OCI-LY3 (cell line): ENCODE measurements around the gene SLC12A8.

Experiments used
- H2AFZ ChIP-seq: fragments of 200-600, 300-600 bp; shearing (Covaris generic); 2 replicates; pipeline ENCODE4 v1.6.0; 2014; ENCODE audit warnings: antibody characterized with exemption, low read depth, low read length
- H3K27ac ChIP-seq: fragments of 200-600, 300-600 bp; sonication (generic); 2 replicates; pipeline ENCODE4 v1.5.1; 2014; ENCODE audit warnings: mild to moderate bottlenecking, low read length, moderate library complexity, mixed read lengths
- H3K27me3 ChIP-seq: fragments of 200-600, 300-600 bp; sonication (generic); 2 replicates; pipeline ENCODE4 v1.6.1; 2014; ENCODE audit warnings: low read depth, low read length, mixed read lengths
- H3K36me3 ChIP-seq: fragments of 200-600, 300-600 bp; sonication (generic); replicated peaks from 2 replicates; pipeline ENCODE3; 2014; ENCODE audit warnings: low read depth, low read length, mixed read lengths
- H3K4me1 ChIP-seq: fragments of 300-600, 200-600 bp; sonication (generic); 2 replicates; pipeline ENCODE4 v1.6.1; 2014; ENCODE audit warnings: low read length, mixed read lengths
- H3K4me2 ChIP-seq: fragments of 200-600, 300-600 bp; sonication (generic); 2 replicates; pipeline ENCODE4 v1.6.1; 2014; ENCODE audit warnings: low read length, mixed read lengths
- H3K4me3 ChIP-seq: fragments of 300-600, 200-600 bp; sonication (generic); 2 replicates; pipeline ENCODE4 v1.5.1; 2014; ENCODE audit warnings: antibody characterized with exemption, mild to moderate bottlenecking, low read length, moderate library complexity
- H3K79me2 ChIP-seq: fragments of 300-600, 200-600 bp; shearing (Covaris generic); 2 replicates; pipeline ENCODE4 v1.6.1; 2014; ENCODE audit warnings: mild to moderate bottlenecking, low read length, mixed read lengths
- H3K9ac ChIP-seq: fragments of 300-600, 200-600 bp; shearing (Covaris generic); 2 replicates; pipeline ENCODE4 v1.6.0; 2014; ENCODE audit warnings: mild to moderate bottlenecking, low read length, moderate library complexity
- H3K9me3 ChIP-seq: fragments of 200-600, 300-600 bp; shearing (Covaris generic); 2 replicates; pipeline ENCODE4 v1.6.1; 2014; ENCODE audit warnings: low read length, mixed read lengths; ENCODE audit not compliant: insufficient read depth
- H4K20me1 ChIP-seq: fragments of 200-600, 300-600 bp; sonication (generic); 2 replicates; pipeline ENCODE4 v1.6.1; 2016; ENCODE audit warnings: low read length, mixed read lengths; ENCODE audit not compliant: insufficient read depth
- CTCF ChIP-seq: fragments of 200-600, 300-600 bp; sonication (generic); IDR thresholded peaks from 2 replicates; pipeline ENCODE4 v1.5.1; 2014; ENCODE audit warnings: antibody characterized with exemption, low read length, low read depth
- EZH2phosphoT487 ChIP-seq: fragments of 200-600 bp; shearing (Covaris generic); IDR thresholded peaks from 2 replicates; pipeline ENCODE4 v1.6.1; 2018; ENCODE audit warnings: antibody characterized with exemption, mixed run types, low read depth

Gene SLC12A8

GRCh38 chr3:125148836-125149235 is 63.7 kb downstream of the SLC12A8 start:
- Histone ChIP-seq H3K4me3 (no peak overlapping the region), H3K4me2 (peak overlapping the region; percentile 41), H3K27ac (no peak overlapping the region), H4K20me1 (no peaks in the 10 kb centered on the region), H2AFZ (no peak overlapping the region), H3K9me3 (no peaks in the 10 kb centered on the region), H3K36me3 (no peaks in the 10 kb centered on the region), H3K27me3 (peaks cover 56% of the 10 kb centered on the region), H3K79me2 (no peaks in the 10 kb centered on the region), H3K4me1 (peaks cover 46% of the 10 kb centered on the region), H3K9ac (no peak overlapping the region)
- TF ChIP-seq CTCF = no peak
- no peak for TF ChIP-seq EZH2phosphoT487

GRCh38 chr3:125148016-125148812 is 64.3 kb downstream of the SLC12A8 start:
- no peak for TF ChIP-seq CTCF
- no peak for TF ChIP-seq EZH2phosphoT487
- Histone ChIP-seq H3K9me3 (no peaks in the 10 kb centered on the region), H3K4me2 (peak overlapping the region; percentile 41), H3K27ac (no peak overlapping the region), H4K20me1 (peaks cover 5% of the 10 kb centered on the region; the same call in 1 of the 2 replicates), H3K79me2 (no peaks in the 10 kb centered on the region), H3K4me3 (no peak overlapping the region), H3K36me3 (no peaks in the 10 kb centered on the region), H3K4me1 (peaks cover 49% of the 10 kb centered on the region), H3K9ac (no peak overlapping the region), H2AFZ (no peak overlapping the region), H3K27me3 (peaks cover 59% of the 10 kb centered on the region)

- Histone ChIP-seq H4K20me1 (peaks cover 6% of the 10 kb centered on the region; the same call in 1 of the 2 replicates), H2AFZ (peak overlapping the region; percentile 47; the same call in 1 of the 2 replicates), H3K9ac (no peak overlapping the region), H3K4me3 (no peak overlapping the region), H3K79me2 (no peaks in the 10 kb centered on the region), H3K27me3 (peaks cover 61% of the 10 kb centered on the region), H3K9me3 (no peaks in the 10 kb centered on the region), H3K36me3 (no peaks in the 10 kb centered on the region), H3K27ac (no peak overlapping the region), H3K4me1 (peaks cover 56% of the 10 kb centered on the region), H3K4me2 (peak overlapping the region; percentile 53)
- TF ChIP-seq EZH2phosphoT487 = no peak
- no peak for TF ChIP-seq CTCF
Measured at GRCh38 chr3:125147491-125147820, 65.1 kb downstream of the SLC12A8 start.

- no peak overlapping the region for H3K9ac ChIP-seq
- peak overlapping the region; percentile 33 for H3K4me3 ChIP-seq
- no peaks in the 10 kb centered on the region for H3K79me2 ChIP-seq
- no peak overlapping the region for H3K27ac ChIP-seq
- H2AFZ ChIP-seq = peak overlapping the region; percentile 47
- peaks cover 62% of the 10 kb centered on the region for H3K27me3 ChIP-seq
- H3K4me1 ChIP-seq = peaks cover 62% of the 10 kb centered on the region
- H3K9me3 ChIP-seq = no peaks in the 10 kb centered on the region
- TF ChIP-seq CTCF (no peak), EZH2phosphoT487 (no peak)
- H3K36me3 ChIP-seq = no peaks in the 10 kb centered on the region
- peaks cover 6% of the 10 kb centered on the region; the same call in 1 of the 2 replicates for H4K20me1 ChIP-seq
- H3K4me2 ChIP-seq = peak overlapping the region; percentile 53
Measured at GRCh38 chr3:125146626-125147490, 65.7 kb downstream of the SLC12A8 start.
